ENCODE measurements around the gene MLEC.

- no peak for TF ChIP-seq POLR2A (IDR thresholded peaks at IDR 0.05; ENCODE audit: low read length)
- no peak for TF ChIP-seq GATA1 (IDR thresholded peaks at IDR 0.05; ENCODE audit: low read depth, low read length)
These were observed 63.9 kb downstream of the MLEC start for GRCh38 chr12:120750806-120751205.
